Left lung (tissue), 10 donors: ENCODE data around the gene PICK1. TPM values are rescaled to one million over a fixed set of nuclear protein-coding genes. Genes with fewer than 3 reads are reported as not detected.
A peak's percentile ranks its signal among the peaks of the same experiment; 100 is the strongest.

Source experiments
- ATAC-seq: fragments of 200-7000 bp; cut with Tn5 transposase; one replicate; pipeline ENCODE4 v1.9.1; 2020; ENCODE audit warnings: moderate library complexity
- DNase-seq, 4 donors: peaks; one replicate each; pipeline ENCODE4 v3.0.0-alpha.2; 2013 to 2020
- H3K27ac ChIP-seq, 2 donors: fragments of 200-600 bp; sonication (generic) in 1 of 2; one replicate each; pipeline versions ENCODE4 v1.5.0 to v1.8.0; 2020 to 2021
- H3K27me3 ChIP-seq, 2 donors: fragments of 200-600 bp; sonication (generic) in 1 of 2; one replicate each; pipeline versions ENCODE4 v1.5.0 to v1.8.0; 2020 to 2021
- H3K36me3 ChIP-seq, 2 donors: fragments of 200-600 bp; sonication (generic) in 1 of 2; one replicate each; pipeline versions ENCODE4 v1.5.0 to v1.8.0; 2020 to 2021
- H3K4me1 ChIP-seq, 2 donors: fragments of 200-600 bp; one replicate each; pipeline ENCODE4 v1.8.0; 2021
- H3K4me3 ChIP-seq, 2 donors: fragments of 200-600 bp; sonication (generic) in 1 of 2; one replicate each; pipeline versions ENCODE4 v1.5.0 to v1.8.0; 2020 to 2021; ENCODE audit warnings: mild to moderate bottlenecking in 1 of 2
- H3K9me3 ChIP-seq, 2 donors: fragments of 200-600 bp; sonication (generic) in 1 of 2; one replicate each; pipeline versions ENCODE4 v1.5.0 to v1.8.0; 2020 to 2021
- CTCF ChIP-seq, 2 donors: fragments of 200-600 bp; sonication (generic) in 1 of 2; IDR thresholded peaks; one replicate each; pipeline versions ENCODE4 v1.5.0 to v1.8.0; 2021; ENCODE audit warnings: antibody characterized with exemption in 2 of 2
- intact Hi-C, 2 donors: fragments of 100-400 bp; cut with DNase I; formaldehyde crosslinking; loops; one replicate each; pipeline versions ENCODE4 v1.11.2 to v1.14.2; 2022
- polyA plus RNA-seq, 6 donors: library from polyadenylated mRNA; unstranded; fragments of 120-200 nt; gene quantifications; one replicate each; pipeline ENCODE4 v1.2.1, GENCODE V29; 2013; ENCODE audit not compliant: insufficient read length in 6 of 6
- total RNA-seq, 2 donors: library from RNA; stranded (reverse); fragmentation: NEBNext Ultra II Directional; extraction: Animal tissue kit (Norgen Biotek cat#: 25700); gene quantifications; one replicate each; pipeline ENCODE4 v1.2.1, GENCODE V29; 2021
- donor health status: DM: no; HTN: yes; CAD: no.
- donor health status: DM: no; HTN: no; CAD: no.

The PICK1 gene
- total and polyA plus RNA-seq, 8 donors, result 22.8 to 39.5 (median 28.3) TPM

GRCh38 chr22:38021206-38021605, 36.0 kb upstream of the PICK1 start:
- no peak for TF ChIP-seq CTCF (IDR thresholded peaks at IDR 0.05)
- Histone ChIP-seq H3K4me1 (peaks cover 7 to 14% of the 10 kb centered on the region in 2 donors), H3K27ac (no peak overlapping the region), H3K4me3 (no peak overlapping the region), H3K9me3 (no peaks in the 10 kb centered on the region), H3K36me3 (no peaks in the 10 kb centered on the region), H3K27me3 (no peaks in the 10 kb centered on the region)
- no peak for DNase-seq
- no peak for ATAC-seq
- intact Hi-C loops, result no loop called here

GRCh38 chr22:38023045-38023444, 34.2 kb upstream of the PICK1 start:
- intact Hi-C loops, result no loop called here
- H3K4me1 ChIP-seq, result no peaks in the 10 kb centered on the region
- TF ChIP-seq CTCF (IDR thresholded peaks at IDR 0.05), result no peak
- H3K36me3 ChIP-seq, result no peaks in the 10 kb centered on the region
- no peak overlapping the region for H3K4me3 ChIP-seq
- ATAC-seq, result no peak
- H3K27me3 ChIP-seq, result no peaks in the 10 kb centered on the region
- H3K9me3 ChIP-seq, result no peaks in the 10 kb centered on the region
- no peak overlapping the region for H3K27ac ChIP-seq
- peak in 1 of 4 donors; percentile 15 for DNase-seq

GRCh38 chr22:38025514-38025913, 31.7 kb upstream of the PICK1 start:
- no peak for TF ChIP-seq CTCF (IDR thresholded peaks at IDR 0.05)
- intact Hi-C loops, result no loop called here
- H3K27me3 ChIP-seq, result no peaks in the 10 kb centered on the region
- no peak overlapping the region for H3K4me3 ChIP-seq
- no peak for ATAC-seq
- H3K36me3 ChIP-seq, result no peaks in the 10 kb centered on the region
- peak in 1 of 4 donors; percentile 2 for DNase-seq
- no peaks in the 10 kb centered on the region for H3K4me1 ChIP-seq
- no peak overlapping the region for H3K27ac ChIP-seq
- H3K9me3 ChIP-seq, result no peaks in the 10 kb centered on the region

GRCh38 chr22:38026130-38027111, 30.8 kb upstream of the PICK1 start:
- DNase-seq, result peak in 1 of 4 donors; percentile 63
- TF ChIP-seq CTCF (IDR thresholded peaks at IDR 0.05), result no peak
- intact Hi-C loops, result no loop called here
- no peak for ATAC-seq
- no peak overlapping the region for H3K27ac ChIP-seq
- no peaks in the 10 kb centered on the region for H3K4me1 ChIP-seq
- H3K36me3 ChIP-seq, result no peaks in the 10 kb centered on the region
- no peaks in the 10 kb centered on the region for H3K9me3 ChIP-seq
- no peak overlapping the region for H3K4me3 ChIP-seq
- no peaks in the 10 kb centered on the region for H3K27me3 ChIP-seq

- DNase-seq (peak in 1 of 4 donors; percentile 46), ATAC-seq (no peak)
- no peak for TF ChIP-seq CTCF (IDR thresholded peaks at IDR 0.05)
- H3K27ac ChIP-seq, result no peak overlapping the region
- intact Hi-C loops, result no loop called here
- H3K9me3 ChIP-seq, result no peaks in the 10 kb centered on the region
- no peak overlapping the region for H3K4me3 ChIP-seq
- H3K36me3 ChIP-seq, result no peaks in the 10 kb centered on the region
- no peaks in the 10 kb centered on the region for H3K27me3 ChIP-seq
- H3K4me1 ChIP-seq, result no peaks in the 10 kb centered on the region
Measured at GRCh38 chr22:38027487-38027886, 29.7 kb upstream of the PICK1 start.
